Head of caudate nucleus (tissue), 42 donors: Measurements from ENCODE around the gene MRPS27.
"Not testable (repeated sequence)": the region's sequence is repeated elsewhere in the genome, so short reads cannot be mapped to it uniquely, and the experiment has no call there.

Source experiments
- DNase-seq, 42 donors: peaks; one replicate each; pipeline versions ENCODE4 v3.0.0 to v3.0.0-alpha.2; 2020 to 2021; ENCODE audit warnings: mixed read lengths in 7 of 42
- intact Hi-C: fragments of 100-400 bp; cut with DNase I; formaldehyde crosslinking; loops from one replicate; pipeline ENCODE4 v1.15.0; 2022

Gene MRPS27

GRCh38 chr5:72298136-72298535 lies 21.9 kb downstream of the MRPS27 start:
- DNase-seq, intact Hi-C loops: not testable (repeated sequence)

- no peak for DNase-seq
- intact Hi-C loops = no loop called here
Measured at GRCh38 chr5:72296256-72296655, 23.8 kb downstream of the MRPS27 start.

- intact Hi-C loops = no loop called here
- no peak for DNase-seq
Measured at GRCh38 chr5:72295539-72295938, 24.5 kb downstream of the MRPS27 start.

- no peak for DNase-seq
- intact Hi-C loops = no loop called here
Measured at GRCh38 chr5:72294473-72294872, 25.6 kb downstream of the MRPS27 start.

- intact Hi-C loops = no loop called here
- no peak for DNase-seq
Measured at GRCh38 chr5:72293495-72294055, 26.5 kb downstream of the MRPS27 start.

GRCh38 chr5:72292411-72292810 lies 27.6 kb downstream of the MRPS27 start:
- intact Hi-C loops = no loop called here
- DNase-seq = no peak

- intact Hi-C loops = no loop called here
Measured at GRCh38 chr5:72291601-72292000, 28.4 kb downstream of the MRPS27 start.

GRCh38 chr5:72290356-72291133 lies 29.5 kb downstream of the MRPS27 start:
- no peak for DNase-seq
- intact Hi-C loops = no loop called here

More at GRCh38 chr5:72291601-72292000, 28.4 kb downstream of the MRPS27 start:
- no peak for DNase-seq

GRCh38 chr5:72288924-72289323 lies 31.1 kb downstream of the MRPS27 start:
- intact Hi-C loops = no loop called here
- peak in 25 of 42 donors; percentile 8 to 67 (median 25) for DNase-seq

GRCh38 chr5:72286798-72287197 lies 33.2 kb downstream of the MRPS27 start:
- DNase-seq = no peak
- intact Hi-C loops = no loop called here

GRCh38 chr5:72285424-72285821 lies 34.6 kb downstream of the MRPS27 start:
- DNase-seq = no peak
- intact Hi-C loops = no loop called here

GRCh38 chr5:72284559-72285423 lies 35.2 kb downstream of the MRPS27 start:
- intact Hi-C loops = no loop called here

GRCh38 chr5:72283358-72283757 lies 36.7 kb downstream of the MRPS27 start:
- no peak for DNase-seq
- intact Hi-C loops = no loop called here

More at GRCh38 chr5:72284559-72285423, 35.2 kb downstream of the MRPS27 start:
- no peak for DNase-seq

GRCh38 chr5:72282878-72283277 lies 37.2 kb downstream of the MRPS27 start:
- no peak for DNase-seq
- intact Hi-C loops = no loop called here

GRCh38 chr5:72281764-72282499 lies 38.1 kb downstream of the MRPS27 start:
- intact Hi-C loops = no loop called here
- no peak for DNase-seq

- intact Hi-C loops = no loop called here
- DNase-seq = no peak
Measured at GRCh38 chr5:72281430-72281763, 38.6 kb downstream of the MRPS27 start.

GRCh38 chr5:72280581-72281069 lies 39.4 kb downstream of the MRPS27 start:
- DNase-seq = peak in 29 of 42 donors; percentile 14 to 77 (median 42)
- intact Hi-C loops = no loop called here

GRCh38 chr5:72276219-72276752 lies 43.8 kb downstream of the MRPS27 start:
- DNase-seq = no peak
- intact Hi-C loops = no loop called here

- no peak for DNase-seq
- intact Hi-C loops = no loop called here
Measured at GRCh38 chr5:72273547-72273946, 46.5 kb downstream of the MRPS27 start.
